Brain microvascular endothelial cell (primary cell): ENCODE data around the gene C1orf87.

ENCODE experiments used
- DNase-seq: peaks from one replicate; pipeline ENCODE4 v3.0.0-alpha.2; 2020
- H3K27ac ChIP-seq: fragments of 250-450 bp; sonication (Bioruptor Pico); 2 replicates; pipeline ENCODE4 v1.5.1; 2020; ENCODE audit warnings: mild to moderate bottlenecking, moderate library complexity
- H3K27me3 ChIP-seq: fragments of 250-450 bp; sonication (Bioruptor Pico); replicated peaks from 2 replicates; pipeline ENCODE4 v1.5.1; 2020; ENCODE audit warnings: mild to moderate bottlenecking
- H3K36me3 ChIP-seq: fragments of 250-450 bp; sonication (Bioruptor Pico); replicated peaks from 2 replicates; pipeline ENCODE4 v1.5.1; 2020; ENCODE audit warnings: mild to moderate bottlenecking
- H3K4me3 ChIP-seq: 2 replicates; pipeline ENCODE4 v1.5.1; 2011; ENCODE audit warnings: low read depth, mild to moderate bottlenecking, control low read depth, low read length, moderate library complexity
- CTCF ChIP-seq: IDR thresholded peaks from 2 replicates; pipeline ENCODE4 v1.5.1; 2011; ENCODE audit warnings: low read depth, mild to moderate bottlenecking, moderate library complexity, low read length, control low read depth, inconsistent platforms; ENCODE audit errors: missing control alignments
- in situ Hi-C: cut with HindIII; loops from 2 replicates; pipeline ENCODE4 v1.10.0; 2017; ENCODE audit warnings: low sequenced_read_pairs, low pct_ligation_motif_present

Gene C1orf87

GRCh38 chr1:60091195-60091715, 17.7 kb upstream of the C1orf87 start:
- no peak for TF ChIP-seq CTCF
- Histone ChIP-seq H3K4me3 (no peak overlapping the region), H3K27me3 (no peaks in the 10 kb centered on the region), H3K27ac (no peak overlapping the region), H3K36me3 (no peaks in the 10 kb centered on the region)
- in situ Hi-C loops: no loop called here
- no peak for DNase-seq

- no peak for DNase-seq
- in situ Hi-C loops: no loop called here
- no peak overlapping the region for H3K27ac ChIP-seq
- H3K36me3 ChIP-seq: no peaks in the 10 kb centered on the region
- H3K4me3 ChIP-seq: no peak overlapping the region
- no peak for TF ChIP-seq CTCF
- H3K27me3 ChIP-seq: no peaks in the 10 kb centered on the region
Measured at GRCh38 chr1:60090655-60091054, 17.1 kb upstream of the C1orf87 start.

- in situ Hi-C loops: no loop called here
- Histone ChIP-seq H3K27ac (no peak overlapping the region), H3K36me3 (no peaks in the 10 kb centered on the region), H3K27me3 (no peaks in the 10 kb centered on the region), H3K4me3 (no peak overlapping the region)
- no peak for DNase-seq
- peak; percentile 24 for TF ChIP-seq CTCF
Measured at GRCh38 chr1:60088620-60089155, 15.1 kb upstream of the C1orf87 start.

GRCh38 chr1:60087681-60088080, 14.1 kb upstream of the C1orf87 start:
- DNase-seq: no peak
- in situ Hi-C loops: no loop called here
- no peak overlapping the region for H3K4me3 ChIP-seq
- no peak overlapping the region for H3K27ac ChIP-seq
- TF ChIP-seq CTCF: no peak
- no peaks in the 10 kb centered on the region for H3K27me3 ChIP-seq
- H3K36me3 ChIP-seq: no peaks in the 10 kb centered on the region

GRCh38 chr1:60078182-60078581, 4.6 kb upstream of the C1orf87 start:
- Histone ChIP-seq H3K4me3 (no peak overlapping the region), H3K36me3 (no peaks in the 10 kb centered on the region), H3K27ac (no peak overlapping the region), H3K27me3 (no peaks in the 10 kb centered on the region)
- in situ Hi-C loops: no loop called here
- TF ChIP-seq CTCF: no peak
- no peak for DNase-seq

- DNase-seq: no peak
- no peak for TF ChIP-seq CTCF
- in situ Hi-C loops: no loop called here
- H3K27me3 ChIP-seq: no peaks in the 10 kb centered on the region
- H3K36me3 ChIP-seq: no peaks in the 10 kb centered on the region
- H3K27ac ChIP-seq: no peak overlapping the region
- no peak overlapping the region for H3K4me3 ChIP-seq
Measured at GRCh38 chr1:60071296-60071695, 2.3 kb downstream of the C1orf87 start.
